ENCODE results near the gene KLHL26. TPM values are rescaled to one million over a fixed set of nuclear protein-coding genes. Genes with fewer than 3 reads are reported as not detected.

The KLHL26 gene
- total RNA-seq, 2 experiments from 2014 or later, result 15.8 to 16.1 TPM

GRCh38 chr19:18646535-18647370, 9.9 kb downstream of the KLHL26 start:
- peaks cover 19% of the 10 kb centered on the region for H3K4me1 Mint-ChIP-seq
- no peaks in the 10 kb centered on the region for H3K27me3 Mint-ChIP-seq
- H3K4me3 Mint-ChIP-seq, result no peak overlapping the region
- no peaks in the 10 kb centered on the region for H3K9me3 Mint-ChIP-seq
- no peak overlapping the region for H3K27ac Mint-ChIP-seq
- no peak for DNase-seq
- H3K36me3 Mint-ChIP-seq, result peaks cover 11% of the 10 kb centered on the region

- Mint-ChIP-seq H3K27me3 (no peaks in the 10 kb centered on the region), H3K36me3 (peaks cover 12% of the 10 kb centered on the region), H3K9me3 (no peaks in the 10 kb centered on the region), H3K4me1 (peaks cover 21% of the 10 kb centered on the region), H3K27ac (no peak overlapping the region), H3K4me3 (no peak overlapping the region)
- DNase-seq, result no peak
Observed at GRCh38 chr19:18647371-18647767, 10.5 kb downstream of the KLHL26 start.

GRCh38 chr19:18647807-18648206, 11.0 kb downstream of the KLHL26 start:
- DNase-seq, result no peak
- Mint-ChIP-seq H3K27me3 (no peaks in the 10 kb centered on the region), H3K4me3 (no peak overlapping the region), H3K36me3 (peaks cover 12% of the 10 kb centered on the region), H3K9me3 (no peaks in the 10 kb centered on the region), H3K27ac (no peak overlapping the region), H3K4me1 (peaks cover 21% of the 10 kb centered on the region)

- peaks cover 10% of the 10 kb centered on the region for H3K36me3 Mint-ChIP-seq
- H3K4me3 Mint-ChIP-seq, result no peak overlapping the region
- H3K4me1 Mint-ChIP-seq, result peaks cover 21% of the 10 kb centered on the region
- H3K9me3 Mint-ChIP-seq, result no peaks in the 10 kb centered on the region
- no peak overlapping the region for H3K27ac Mint-ChIP-seq
- no peaks in the 10 kb centered on the region for H3K27me3 Mint-ChIP-seq
- DNase-seq, result no peak
Observed at GRCh38 chr19:18648973-18649315, 12.1 kb downstream of the KLHL26 start.

GRCh38 chr19:18649371-18650020, 12.7 kb downstream of the KLHL26 start:
- Mint-ChIP-seq H3K9me3 (no peaks in the 10 kb centered on the region), H3K27ac (no peak overlapping the region), H3K27me3 (no peaks in the 10 kb centered on the region), H3K4me3 (no peak overlapping the region), H3K36me3 (peaks cover 7% of the 10 kb centered on the region), H3K4me1 (peaks cover 18% of the 10 kb centered on the region)
- DNase-seq, result no peak

- H3K27me3 Mint-ChIP-seq, result no peaks in the 10 kb centered on the region
- H3K27ac Mint-ChIP-seq, result no peak overlapping the region
- no peak for DNase-seq
- H3K4me1 Mint-ChIP-seq, result peaks cover 16% of the 10 kb centered on the region
- H3K36me3 Mint-ChIP-seq, result peaks cover 7% of the 10 kb centered on the region
- no peaks in the 10 kb centered on the region for H3K9me3 Mint-ChIP-seq
- no peak overlapping the region for H3K4me3 Mint-ChIP-seq
Observed at GRCh38 chr19:18650021-18650390, 13.2 kb downstream of the KLHL26 start.

- DNase-seq, result no peak
- no peaks in the 10 kb centered on the region for H3K9me3 Mint-ChIP-seq
Observed at GRCh38 chr19:18650468-18651041, 13.7 kb downstream of the KLHL26 start.

GRCh38 chr19:18651300-18651699, 14.5 kb downstream of the KLHL26 start:
- H3K4me3 Mint-ChIP-seq, result no peak overlapping the region
- H3K36me3 Mint-ChIP-seq, result peaks cover 7% of the 10 kb centered on the region

More at GRCh38 chr19:18650468-18651041, 13.7 kb downstream of the KLHL26 start:
- H3K27ac Mint-ChIP-seq, result no peak overlapping the region
- no peak overlapping the region for H3K4me3 Mint-ChIP-seq
- peaks cover 7% of the 10 kb centered on the region for H3K36me3 Mint-ChIP-seq
- no peaks in the 10 kb centered on the region for H3K27me3 Mint-ChIP-seq
- H3K4me1 Mint-ChIP-seq, result peaks cover 16% of the 10 kb centered on the region

GRCh38 chr19:18651733-18652132, 14.9 kb downstream of the KLHL26 start:
- H3K27me3 Mint-ChIP-seq, result no peaks in the 10 kb centered on the region
- no peak overlapping the region for H3K27ac Mint-ChIP-seq
- H3K36me3 Mint-ChIP-seq, result peaks cover 7% of the 10 kb centered on the region
- peaks cover 12% of the 10 kb centered on the region for H3K4me1 Mint-ChIP-seq
- DNase-seq, result no peak
- no peak overlapping the region for H3K4me3 Mint-ChIP-seq
- H3K9me3 Mint-ChIP-seq, result no peaks in the 10 kb centered on the region

More at GRCh38 chr19:18651300-18651699, 14.5 kb downstream of the KLHL26 start:
- no peak overlapping the region for H3K27ac Mint-ChIP-seq
- H3K4me1 Mint-ChIP-seq, result peaks cover 16% of the 10 kb centered on the region
- H3K27me3 Mint-ChIP-seq, result no peaks in the 10 kb centered on the region
- DNase-seq, result no peak
- no peaks in the 10 kb centered on the region for H3K9me3 Mint-ChIP-seq

GRCh38 chr19:18653853-18654252, 17.0 kb downstream of the KLHL26 start:
- no peak for DNase-seq
- no peak overlapping the region for H3K4me3 Mint-ChIP-seq
- peaks cover 14% of the 10 kb centered on the region for H3K4me1 Mint-ChIP-seq
- peaks cover 7% of the 10 kb centered on the region for H3K36me3 Mint-ChIP-seq
- no peaks in the 10 kb centered on the region for H3K9me3 Mint-ChIP-seq
- no peak overlapping the region for H3K27ac Mint-ChIP-seq
- H3K27me3 Mint-ChIP-seq, result no peaks in the 10 kb centered on the region

GRCh38 chr19:18654469-18654868, 17.6 kb downstream of the KLHL26 start:
- H3K4me1 Mint-ChIP-seq, result peaks cover 15% of the 10 kb centered on the region
- H3K4me3 Mint-ChIP-seq, result no peak overlapping the region
- H3K27ac Mint-ChIP-seq, result no peak overlapping the region
- peaks cover 5% of the 10 kb centered on the region for H3K36me3 Mint-ChIP-seq
- H3K27me3 Mint-ChIP-seq, result no peaks in the 10 kb centered on the region
- DNase-seq, result no peak
- no peaks in the 10 kb centered on the region for H3K9me3 Mint-ChIP-seq

GRCh38 chr19:18655173-18655844, 18.5 kb downstream of the KLHL26 start:
- Mint-ChIP-seq H3K4me1 (peaks cover 13% of the 10 kb centered on the region), H3K9me3 (no peaks in the 10 kb centered on the region), H3K27me3 (no peaks in the 10 kb centered on the region)

GRCh38 chr19:18656337-18657086, 19.7 kb downstream of the KLHL26 start:
- DNase-seq, result no peak
- Mint-ChIP-seq H3K27me3 (no peaks in the 10 kb centered on the region), H3K4me3 (no peak overlapping the region), H3K36me3 (peaks cover 4% of the 10 kb centered on the region), H3K27ac (no peak overlapping the region), H3K9me3 (no peaks in the 10 kb centered on the region), H3K4me1 (peaks cover 13% of the 10 kb centered on the region)

More at GRCh38 chr19:18655173-18655844, 18.5 kb downstream of the KLHL26 start:
- DNase-seq, result no peak
- Mint-ChIP-seq H3K27ac (no peak overlapping the region), H3K4me3 (no peak overlapping the region), H3K36me3 (peaks cover 5% of the 10 kb centered on the region)

GRCh38 chr19:18657590-18658365, 20.9 kb downstream of the KLHL26 start:
- H3K36me3 Mint-ChIP-seq, result no peaks in the 10 kb centered on the region
- H3K4me1 Mint-ChIP-seq, result peaks cover 11% of the 10 kb centered on the region
- no peaks in the 10 kb centered on the region for H3K27me3 Mint-ChIP-seq

More at GRCh38 chr19:18657590-18658365, 20.9 kb downstream of the KLHL26 start:
- no peak for DNase-seq
- no peaks in the 10 kb centered on the region for H3K9me3 Mint-ChIP-seq
- no peak overlapping the region for H3K4me3 Mint-ChIP-seq
- no peak overlapping the region for H3K27ac Mint-ChIP-seq

All from activated naive CD8-positive, alpha-beta T cell treated with anti-CD3 and anti-CD28 coated beads for 36 hours (primary cell).